ENCODE measurements around the gene TRIM2.

Gene TRIM2

DNA sequence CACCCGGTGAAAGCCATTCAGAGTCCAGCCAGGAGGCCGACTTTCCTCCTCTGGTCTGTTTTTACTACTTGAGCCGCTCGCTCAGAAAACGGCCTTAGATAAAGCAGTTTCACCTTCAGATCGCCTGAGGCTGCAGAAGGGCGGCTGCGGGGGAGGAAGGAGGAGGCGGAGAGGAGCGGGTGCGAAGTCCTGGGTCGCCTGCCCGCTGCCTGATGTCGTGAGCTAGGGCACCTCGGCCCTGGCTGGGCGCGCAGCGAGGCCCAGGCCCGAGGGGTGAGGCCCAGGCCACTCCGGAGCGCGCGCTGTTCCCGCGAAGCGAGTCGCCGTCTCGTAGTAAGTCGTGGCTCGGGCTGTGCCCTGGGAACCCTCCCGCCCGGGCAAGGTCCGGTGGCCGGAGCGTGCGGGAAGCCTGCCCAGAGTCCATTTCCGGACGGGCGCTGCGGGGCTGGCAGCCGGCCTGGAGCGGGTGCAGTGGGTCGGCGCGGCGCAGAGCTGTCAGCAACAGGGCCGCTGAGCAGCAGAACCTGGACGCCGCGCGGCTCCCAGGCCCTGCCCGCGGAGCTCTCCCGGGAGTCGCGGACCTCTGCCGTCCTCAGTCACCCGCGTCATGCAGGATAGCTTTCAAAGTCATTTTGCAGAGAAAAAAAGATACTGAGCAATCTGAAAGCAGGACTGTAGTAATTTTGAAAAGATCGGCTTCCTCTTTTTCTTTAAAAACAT lies 18.6 kb downstream of the TRIM2 start:
- DNase-seq = peak; percentile 35 to 65 (median 52)

DNA sequence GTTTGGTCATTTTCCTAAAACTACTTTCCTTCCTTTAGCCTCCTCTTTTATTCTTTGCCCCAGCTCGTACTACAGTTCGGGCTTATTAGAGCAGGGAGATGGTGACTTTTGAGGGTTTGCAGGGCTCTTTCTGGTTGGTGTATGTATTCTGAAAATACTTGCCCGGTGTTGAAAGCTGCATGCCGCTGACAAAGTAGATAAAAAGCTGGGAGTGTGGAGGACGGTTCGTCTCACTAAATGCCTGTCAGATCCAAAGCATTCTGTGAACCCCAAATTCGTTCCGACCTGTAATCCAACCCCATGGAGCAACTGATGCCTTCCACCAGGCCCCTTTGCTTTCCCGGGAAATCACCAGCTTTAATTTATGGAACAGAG lies 19.2 kb downstream of the TRIM2 start:
- no peak for DNase-seq

DNA sequence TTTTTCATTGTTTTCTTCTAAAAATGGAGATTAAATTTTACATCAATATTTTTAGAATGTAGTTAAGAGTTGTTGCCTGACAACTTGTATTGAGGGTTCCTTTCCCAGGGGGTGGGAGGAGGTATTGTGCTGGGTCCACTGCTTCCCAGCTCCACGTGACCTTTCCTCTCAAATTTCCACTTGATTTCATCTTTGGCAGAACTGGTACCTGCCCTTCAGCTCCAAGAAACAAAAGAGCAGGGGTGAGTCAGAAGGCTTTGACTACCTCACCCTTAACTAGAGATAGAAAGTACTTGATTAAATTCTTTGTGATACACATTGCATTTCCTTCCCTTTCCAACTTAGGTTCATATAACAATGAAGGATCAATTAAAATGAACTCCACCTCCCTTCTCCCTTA lies 19.7 kb downstream of the TRIM2 start:
- DNase-seq = no peak

DNA sequence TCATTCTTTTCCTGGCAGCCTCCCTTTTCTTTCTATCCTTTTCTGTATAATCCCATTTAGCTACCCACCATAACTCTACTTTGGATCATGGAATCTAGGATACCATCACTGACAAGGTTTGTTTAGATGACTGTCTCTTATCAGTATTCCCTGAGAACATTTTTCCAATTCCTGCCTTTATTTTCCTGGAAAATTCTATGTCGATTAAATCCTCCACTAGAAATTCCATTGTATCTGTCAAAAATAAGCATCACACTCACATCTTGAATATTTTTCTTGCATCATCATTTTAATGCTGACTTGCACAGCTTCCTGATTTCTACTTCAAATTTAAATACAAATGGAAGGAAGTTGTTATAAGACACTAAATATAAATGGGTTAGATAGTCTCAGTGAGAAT lies 20.2 kb downstream of the TRIM2 start:
- DNase-seq = no peak

GRCh38 chr4:153227469-153228075 lies 23.3 kb downstream of the TRIM2 start:
- no peak for DNase-seq

DNA sequence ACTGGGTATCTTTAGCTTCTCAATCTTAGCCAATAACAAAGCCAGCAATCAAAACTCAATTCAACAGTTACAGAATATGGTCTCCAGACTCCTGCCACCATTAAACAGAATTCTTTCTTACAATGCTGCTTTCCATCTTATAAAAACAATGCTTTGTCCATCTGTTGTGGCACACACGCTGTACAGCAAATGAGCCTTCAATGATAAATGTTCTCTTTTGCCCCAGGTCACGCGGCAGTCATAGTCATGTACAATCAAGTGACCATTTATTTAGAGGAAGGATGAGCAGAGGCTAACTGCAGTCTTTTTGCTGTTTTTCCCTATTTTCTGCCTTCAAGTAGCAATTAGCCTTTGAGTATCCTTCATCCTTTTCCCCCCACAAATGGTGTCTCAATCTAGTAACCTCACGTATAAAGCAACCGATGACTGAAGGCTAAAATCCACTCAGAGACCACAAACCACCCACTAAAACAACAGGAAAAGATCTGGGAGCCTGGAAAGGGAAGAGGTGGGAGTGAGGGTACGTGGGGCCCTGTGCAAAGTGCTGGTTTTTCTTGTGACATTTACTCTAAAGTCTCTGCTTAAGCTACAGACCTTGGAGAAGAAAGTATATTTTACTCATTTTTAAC lies 24.4 kb downstream of the TRIM2 start:
- DNase-seq = peak; percentile 17 to 61 (median 34)

DNA sequence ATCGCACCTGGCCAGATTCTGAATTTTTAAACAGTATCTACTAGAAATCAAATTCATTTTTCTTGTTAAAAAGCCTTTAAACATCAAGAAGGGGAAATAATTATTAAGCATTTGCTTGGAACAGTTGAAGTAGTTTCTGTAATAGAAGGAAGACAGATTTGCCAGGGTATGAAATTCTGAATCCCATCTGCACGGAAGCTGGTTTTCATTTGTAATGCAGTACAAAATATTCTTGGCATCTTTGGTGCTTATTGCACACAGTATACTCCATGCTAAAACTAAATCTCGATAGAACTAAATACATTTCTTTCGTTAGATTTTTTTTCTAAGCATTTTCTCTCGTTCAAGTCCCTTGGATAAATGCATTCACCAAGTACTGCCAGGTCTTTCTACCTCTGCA lies 25.3 kb downstream of the TRIM2 start:
- no peak for DNase-seq

- DNase-seq = no peak
Observed at GRCh38 chr4:153232768-153233167, 28.5 kb downstream of the TRIM2 start.

DNA sequence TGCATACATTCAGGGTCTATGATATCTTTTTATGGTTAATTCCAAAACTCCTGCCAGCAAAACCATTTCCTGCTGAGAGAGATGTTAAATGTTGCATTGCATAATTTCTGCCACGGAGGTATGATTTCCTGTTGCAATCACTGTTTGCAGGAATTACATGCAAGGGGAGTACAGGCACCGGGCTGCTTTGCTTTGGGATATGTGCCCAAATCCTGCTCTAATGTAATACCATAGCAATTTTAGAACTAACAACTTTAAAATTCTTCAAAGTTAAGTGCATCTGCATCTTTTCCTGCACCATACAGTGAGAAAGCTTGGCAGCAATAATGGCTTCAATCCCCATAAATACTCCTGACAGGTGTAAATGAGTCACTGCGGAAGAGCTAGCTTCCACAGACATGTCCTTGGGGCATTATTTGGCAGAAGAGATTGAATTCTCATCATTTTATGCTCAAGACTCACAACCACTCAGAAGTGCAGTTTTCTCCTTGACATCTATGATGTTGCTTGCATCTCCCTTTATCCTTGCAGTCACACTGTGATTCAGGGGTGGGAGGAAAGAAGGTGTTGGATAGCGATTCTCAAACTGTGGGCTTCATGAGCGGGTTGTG lies 29.6 kb downstream of the TRIM2 start:
- no peak for DNase-seq

GRCh38 chr4:153234885-153235284 lies 30.6 kb downstream of the TRIM2 start:
- DNase-seq = peak in 2 of 4 experiments; percentile 29 to 62

GRCh38 chr4:153238135-153238919 lies 34.1 kb downstream of the TRIM2 start:
- no peak for DNase-seq

DNA sequence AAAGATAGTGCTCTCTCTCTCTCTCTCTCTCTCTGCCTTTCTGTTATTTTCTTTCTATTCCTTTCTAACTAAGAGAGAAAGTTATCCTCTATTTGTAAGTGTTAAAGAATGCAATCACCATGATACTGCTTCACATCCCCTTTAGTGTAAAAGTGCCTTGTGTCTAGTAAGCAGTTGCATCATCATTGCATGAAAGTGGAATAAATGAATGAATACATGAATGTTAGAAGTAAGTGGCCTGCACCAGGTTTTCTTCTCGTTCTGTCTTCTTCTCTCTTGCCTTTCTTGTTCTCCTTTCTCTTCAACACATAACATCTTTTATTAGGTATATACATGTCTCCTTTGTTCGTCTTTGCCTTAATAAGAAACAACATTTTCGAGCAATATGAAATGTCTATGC lies 35.2 kb downstream of the TRIM2 start:
- DNase-seq = no peak

- no peak for DNase-seq
Observed at GRCh38 chr4:153241295-153241694, 37.1 kb downstream of the TRIM2 start.

GRCh38 chr4:153241970-153242838 lies 38.0 kb downstream of the TRIM2 start:
- DNase-seq = no peak

DNA sequence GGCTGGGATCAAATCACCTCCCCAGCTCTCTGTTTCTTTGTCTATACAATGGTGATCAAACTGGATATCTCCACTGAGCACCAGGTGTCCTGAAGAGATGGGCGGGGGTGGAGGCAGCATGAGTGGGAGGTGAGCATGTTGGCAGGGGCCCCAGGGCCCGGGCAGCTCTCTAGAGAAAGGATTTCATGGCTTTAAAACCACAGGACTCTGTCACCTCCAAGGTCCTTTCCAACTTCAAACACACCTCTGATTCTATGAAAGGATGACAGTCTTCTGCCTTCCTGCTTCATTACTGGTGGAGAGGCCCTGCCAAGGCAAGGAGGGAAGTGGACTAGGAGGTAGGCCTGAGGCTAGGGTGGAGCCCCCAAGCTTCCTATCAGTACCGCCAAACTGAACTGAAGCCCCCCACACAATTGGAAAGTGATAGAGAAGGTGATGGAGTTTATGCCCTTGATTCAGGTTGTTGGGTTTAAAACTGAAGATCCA lies 38.6 kb downstream of the TRIM2 start:
- no peak for DNase-seq

GRCh38 chr4:153243468-153243867 lies 39.2 kb downstream of the TRIM2 start:
- DNase-seq = no peak

DNA sequence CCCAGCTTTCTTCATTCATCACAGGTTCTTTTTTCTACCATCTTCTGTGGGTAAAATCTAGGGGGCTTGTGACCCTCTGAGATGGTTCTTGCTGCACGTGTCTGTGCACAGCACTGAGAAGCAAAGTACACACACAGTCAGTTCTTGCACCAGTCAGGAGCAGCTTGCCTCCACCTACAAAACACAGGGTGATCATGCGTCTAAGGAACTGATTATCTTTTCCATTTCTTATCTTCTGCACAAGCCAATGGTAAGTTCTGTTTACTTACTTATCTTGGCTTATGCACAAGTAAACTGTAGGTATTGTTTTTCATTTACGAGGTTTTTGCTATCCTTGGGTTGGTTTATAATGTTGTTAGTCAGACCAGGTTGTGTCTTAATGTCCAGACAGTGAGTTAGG lies 40.7 kb downstream of the TRIM2 start:
- no peak for DNase-seq

GRCh38 chr4:153245775-153246174 lies 41.5 kb downstream of the TRIM2 start:
- no peak for DNase-seq

DNA sequence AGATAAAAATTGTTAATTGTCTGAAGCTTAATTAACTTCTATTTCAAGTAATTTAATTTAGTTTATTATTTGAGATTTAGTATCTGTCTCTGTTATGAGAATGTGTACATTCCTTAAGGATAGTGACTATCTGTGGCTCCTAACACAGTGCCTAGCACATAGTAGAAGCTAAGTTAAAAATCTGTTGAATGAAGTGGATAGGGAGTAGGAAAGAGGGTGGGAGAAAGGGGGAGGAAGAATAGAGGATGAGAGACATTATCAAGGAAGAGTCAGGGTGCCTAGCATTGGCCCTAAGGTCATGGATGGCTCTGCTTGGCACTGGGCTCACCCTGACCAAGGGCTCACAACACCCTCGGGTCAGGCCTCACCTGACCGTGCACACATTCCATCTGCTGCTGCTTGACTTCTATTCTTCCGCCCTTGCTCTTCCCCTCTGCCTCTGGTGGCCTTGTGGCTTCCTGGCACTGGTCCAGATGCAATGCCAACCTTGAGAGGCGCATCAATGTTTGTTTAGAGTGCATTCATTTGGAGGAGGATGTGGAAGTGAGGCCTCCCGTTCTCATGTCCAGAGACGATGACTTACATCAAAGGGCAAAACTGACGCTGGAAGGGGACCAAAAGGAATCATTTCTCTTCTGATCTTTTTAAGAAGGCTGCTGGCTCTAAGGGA lies 42.3 kb downstream of the TRIM2 start:
- no peak for DNase-seq

GRCh38 chr4:153247116-153247490 lies 42.9 kb downstream of the TRIM2 start:
- no peak for DNase-seq

GRCh38 chr4:153248641-153249198 lies 44.5 kb downstream of the TRIM2 start:
- DNase-seq = no peak
